Endodermal cell (in vitro differentiated cells): ENCODE results near the gene WDR73. TPM values are rescaled to one million over a fixed set of nuclear protein-coding genes. Genes with fewer than 3 reads are reported as not detected.
"Not testable (repeated sequence)": the region's sequence is repeated elsewhere in the genome, so short reads cannot be mapped to it uniquely, and the experiment has no call there.

Experiments
- DNase-seq: peaks from one replicate; pipeline ENCODE4 v3.0.0-alpha.2; 2017
- H3K27ac ChIP-seq: 2 replicates; pipeline ENCODE4 v1.5.1; 2013; ENCODE audit warnings: mild to moderate bottlenecking, low read depth, low read length, moderate library complexity
- H3K27me3 ChIP-seq: 2 replicates; pipeline ENCODE4 v1.6.1; 2013; ENCODE audit warnings: mild to moderate bottlenecking, low read length, moderate library complexity; ENCODE audit not compliant: insufficient read depth, control insufficient read depth, poor library complexity, severe bottlenecking
- H3K36me3 ChIP-seq: 2 replicates; pipeline ENCODE4 v1.7.0; 2013; ENCODE audit warnings: mild to moderate bottlenecking, low read length, moderate library complexity; ENCODE audit not compliant: control insufficient read depth, insufficient read depth
- H3K4me1 ChIP-seq: one replicate; pipeline ENCODE4 v1.7.0; 2013; ENCODE audit warnings: low read length; ENCODE audit not compliant: control insufficient read depth, insufficient read depth
- H3K4me3 ChIP-seq: 2 replicates; pipeline ENCODE4 v1.5.1; 2013; ENCODE audit warnings: mild to moderate bottlenecking, low read length, moderate library complexity
- H3K9ac ChIP-seq: 2 replicates; pipeline ENCODE4 v1.6.1; 2013; ENCODE audit warnings: mild to moderate bottlenecking, low read length, moderate library complexity; ENCODE audit not compliant: poor library complexity, severe bottlenecking; ENCODE audit errors: extremely low read depth
- H3K9me3 ChIP-seq: 2 replicates; pipeline ENCODE4 v1.6.1; 2013; ENCODE audit warnings: mild to moderate bottlenecking, low read length, moderate library complexity; ENCODE audit not compliant: control insufficient read depth
- H3K27ac Mint-ChIP-seq: 2 replicates; pipeline ENCODE4 v1.8.0; 2020; ENCODE audit warnings: mixed read lengths
- H3K27me3 Mint-ChIP-seq: 2 replicates; pipeline ENCODE4 v1.8.0; 2021; ENCODE audit warnings: mild to moderate bottlenecking, mixed read lengths; ENCODE audit not compliant: insufficient read depth
- H3K36me3 Mint-ChIP-seq: 2 replicates; pipeline ENCODE4 v1.8.0; 2020; ENCODE audit warnings: low read depth, mixed read lengths
- H3K4me1 Mint-ChIP-seq: 2 replicates; pipeline ENCODE4 v1.8.0; 2020; ENCODE audit warnings: mixed read lengths
- H3K4me3 Mint-ChIP-seq: 2 replicates; pipeline ENCODE4 v1.8.0; 2020; ENCODE audit warnings: mild to moderate bottlenecking, moderate library complexity, mixed read lengths
- H3K9me3 Mint-ChIP-seq: 2 replicates; pipeline ENCODE4 v1.8.0; 2020; ENCODE audit warnings: mild to moderate bottlenecking, mixed read lengths
- WGBS, 2 experiments: methylation state at CpG; one replicate each; pipeline versions ENCODE4 v1.1.5 to v1.1.7; 2013; ENCODE audit warnings: missing lambda C conversion rate in 2 of 2, mixed read lengths in 1 of 2; ENCODE audit not compliant: insufficient coverage in 1 of 2, insufficient read length in 1 of 2; 5-methylcytosine and 5-hydroxymethylcytosine counted together
- total RNA-seq, 2 donors: library from RNA; stranded (reverse); fragmentation: NEBNext Ultra II Directional in 1 of 2; extraction: Animal tissue kit (Norgen Biotek cat#: 25700) in 1 of 2; gene quantifications; 2 replicates in 1 of 2; 3 replicates in 1 of 2; pipeline ENCODE4 v1.2.1, GENCODE V29; 2021
- TF ChIP-seq, protein P1 (sequence below): fragments of 200-600 bp; sonication (generic); conservative IDR thresholded peaks from 2 replicates; pipeline ENCODE4 v1.5.0; 2021; ENCODE audit warnings: antibody characterized with exemption, mild to moderate bottlenecking

Gene WDR73
- total RNA-seq, 2 donors from 2014 or later, result 44.1 to 46.8 TPM

DNA sequence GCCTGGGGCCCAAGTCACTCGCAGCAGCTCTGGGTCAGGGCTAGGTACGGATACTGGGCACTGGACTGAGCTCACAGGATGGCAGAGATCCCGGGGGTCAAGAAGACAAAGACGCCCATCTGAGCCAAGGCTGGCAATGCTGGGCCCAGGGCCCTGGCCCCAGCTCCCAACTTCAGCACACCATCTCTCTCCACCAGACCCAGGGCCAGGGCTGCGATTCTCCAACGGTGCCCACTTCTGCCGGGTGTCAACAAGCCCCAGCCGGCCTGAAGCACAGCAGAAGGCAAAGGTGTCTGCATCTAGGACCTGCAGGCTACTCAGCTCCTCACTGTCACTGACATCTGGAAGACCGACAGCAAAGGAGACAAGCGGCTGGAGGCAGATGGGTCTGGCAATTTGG lies 8.6 kb downstream of the WDR73 start:
- Histone ChIP-seq H3K27ac (no peak overlapping the region), H3K9ac (no peak overlapping the region), H3K36me3 (peaks cover 82% of the 10 kb centered on the region), H3K9me3 (no peaks in the 10 kb centered on the region), H3K4me3 (no peak overlapping the region), H3K4me1 (no peaks in the 10 kb centered on the region), H3K27me3 (no peaks in the 10 kb centered on the region)
- Mint-ChIP-seq H3K9me3 (no peaks in the 10 kb centered on the region), H3K4me1 (no peaks in the 10 kb centered on the region), H3K36me3 (peaks cover 66% of the 10 kb centered on the region), H3K4me3 (no peak overlapping the region), H3K27me3 (no peaks in the 10 kb centered on the region), H3K27ac (no peak overlapping the region)
- TF ChIP-seq, protein P1, sequence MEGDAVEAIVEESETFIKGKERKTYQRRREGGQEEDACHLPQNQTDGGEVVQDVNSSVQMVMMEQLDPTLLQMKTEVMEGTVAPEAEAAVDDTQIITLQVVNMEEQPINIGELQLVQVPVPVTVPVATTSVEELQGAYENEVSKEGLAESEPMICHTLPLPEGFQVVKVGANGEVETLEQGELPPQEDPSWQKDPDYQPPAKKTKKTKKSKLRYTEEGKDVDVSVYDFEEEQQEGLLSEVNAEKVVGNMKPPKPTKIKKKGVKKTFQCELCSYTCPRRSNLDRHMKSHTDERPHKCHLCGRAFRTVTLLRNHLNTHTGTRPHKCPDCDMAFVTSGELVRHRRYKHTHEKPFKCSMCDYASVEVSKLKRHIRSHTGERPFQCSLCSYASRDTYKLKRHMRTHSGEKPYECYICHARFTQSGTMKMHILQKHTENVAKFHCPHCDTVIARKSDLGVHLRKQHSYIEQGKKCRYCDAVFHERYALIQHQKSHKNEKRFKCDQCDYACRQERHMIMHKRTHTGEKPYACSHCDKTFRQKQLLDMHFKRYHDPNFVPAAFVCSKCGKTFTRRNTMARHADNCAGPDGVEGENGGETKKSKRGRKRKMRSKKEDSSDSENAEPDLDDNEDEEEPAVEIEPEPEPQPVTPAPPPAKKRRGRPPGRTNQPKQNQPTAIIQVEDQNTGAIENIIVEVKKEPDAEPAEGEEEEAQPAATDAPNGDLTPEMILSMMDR, result no peak
- no peak for DNase-seq
- 95 to 100% methylated on average over 1 to 10 of the region's 10 CpGs for WGBS, 2 experiments

DNA sequence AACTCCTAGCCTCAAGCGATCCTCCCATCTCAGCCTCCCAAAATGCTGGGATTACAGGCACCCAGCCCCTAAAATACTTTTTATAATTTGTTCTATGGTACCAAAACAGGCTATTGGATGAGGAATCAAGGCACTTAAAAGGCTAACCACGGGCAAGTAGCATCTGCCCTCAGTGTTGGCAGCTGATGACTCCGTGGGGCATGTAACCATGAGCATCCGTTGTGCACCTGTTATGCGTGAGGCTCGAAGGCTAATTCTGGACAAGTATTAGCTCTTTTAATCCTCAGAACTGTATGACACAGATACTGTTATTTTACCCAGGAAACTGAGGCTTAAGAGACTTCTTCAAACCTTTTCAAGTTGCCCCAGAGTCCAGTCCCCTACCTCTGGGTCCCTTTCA lies 10.2 kb downstream of the WDR73 start:
- no peak overlapping the region for H3K4me3 ChIP-seq
- WGBS, 2 experiments, result 93 to 96% methylated on average over 6 of the region's 6 CpGs

DNA sequence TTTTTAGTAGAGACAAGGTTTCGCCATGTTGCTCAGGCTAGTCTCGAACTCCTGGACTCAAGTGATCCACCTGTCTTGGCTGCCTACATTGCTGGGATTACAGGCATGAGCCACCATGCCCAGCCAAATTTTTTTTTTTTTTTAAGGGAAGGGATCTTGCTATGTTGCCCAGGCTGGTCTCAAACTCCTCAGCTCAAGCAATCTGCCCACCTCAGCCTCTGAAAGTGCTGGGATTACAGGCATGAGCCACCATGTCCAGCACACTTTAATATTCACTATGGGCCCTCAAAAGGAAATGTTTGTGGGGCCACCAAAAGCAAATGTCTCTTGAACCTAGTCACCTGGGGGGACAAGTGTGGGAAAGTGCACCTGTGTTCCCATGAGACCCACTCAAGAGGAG lies 11.4 kb downstream of the WDR73 start:
- peaks cover 81% of the 10 kb centered on the region for H3K36me3 ChIP-seq
- not testable (repeated sequence) for H3K4me3 Mint-ChIP-seq, H3K27ac Mint-ChIP-seq, H3K9me3 Mint-ChIP-seq, H3K4me1 ChIP-seq, H3K4me3 ChIP-seq, H3K9ac ChIP-seq, DNase-seq, H3K27me3 ChIP-seq, H3K27ac ChIP-seq, H3K4me1 Mint-ChIP-seq, H3K9me3 ChIP-seq, H3K27me3 Mint-ChIP-seq
- WGBS, 2 experiments, result 43 to 50% methylated on average over 2 of the region's 2 CpGs
- peaks cover 58% of the 10 kb centered on the region for H3K36me3 Mint-ChIP-seq

More for the DNA sequence above, 10.2 kb downstream of the WDR73 start:
- no peak for DNase-seq
- H3K27ac Mint-ChIP-seq, result no peak overlapping the region
- H3K27me3 Mint-ChIP-seq, result no peaks in the 10 kb centered on the region
- no peaks in the 10 kb centered on the region for H3K4me1 Mint-ChIP-seq
- no peak overlapping the region for H3K4me3 Mint-ChIP-seq
- TF ChIP-seq, protein P1, result no peak
- no peaks in the 10 kb centered on the region for H3K9me3 ChIP-seq
- no peak overlapping the region for H3K9ac ChIP-seq
- no peak overlapping the region for H3K27ac ChIP-seq
- no peaks in the 10 kb centered on the region for H3K27me3 ChIP-seq
- peaks cover 69% of the 10 kb centered on the region for H3K36me3 Mint-ChIP-seq
- H3K36me3 ChIP-seq, result peaks cover 84% of the 10 kb centered on the region
- no peaks in the 10 kb centered on the region for H3K4me1 ChIP-seq
- no peaks in the 10 kb centered on the region for H3K9me3 Mint-ChIP-seq

DNA sequence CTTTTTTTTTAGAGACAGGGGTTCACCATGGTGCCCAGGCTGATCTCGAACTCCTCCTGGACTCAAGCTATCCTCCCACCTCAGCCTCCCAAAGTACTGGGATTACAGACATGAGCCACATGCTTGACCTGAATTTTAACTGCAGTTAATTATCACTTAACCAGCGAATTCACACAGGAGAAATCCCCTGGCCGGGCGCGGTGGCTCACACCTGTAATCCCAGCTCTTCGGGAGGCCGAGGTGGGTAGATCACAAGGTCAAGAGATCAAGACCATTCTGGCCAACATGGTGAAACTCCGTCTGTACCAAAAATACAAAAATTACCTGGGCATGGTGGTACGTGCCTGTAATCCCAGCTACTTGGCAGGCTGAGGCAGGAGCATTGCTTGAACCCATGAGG lies 12.2 kb downstream of the WDR73 start:
- not testable (repeated sequence) for H3K27me3 ChIP-seq, H3K9me3 Mint-ChIP-seq, DNase-seq, H3K4me1 Mint-ChIP-seq, H3K9me3 ChIP-seq, H3K4me3 ChIP-seq, H3K9ac ChIP-seq, H3K27ac ChIP-seq, H3K4me1 ChIP-seq, H3K27ac Mint-ChIP-seq, H3K4me3 Mint-ChIP-seq, H3K27me3 Mint-ChIP-seq
- WGBS, 2 experiments, result 91 to 96% methylated on average over 7 to 9 of the region's 9 CpGs
- H3K36me3 Mint-ChIP-seq, result peaks cover 54% of the 10 kb centered on the region
- H3K36me3 ChIP-seq, result peaks cover 79% of the 10 kb centered on the region
